Parathyroid adenoma (tissue), 2 donors: ENCODE results near the gene DYNC2LI1.

Experiments used
- H2AFZ ChIP-seq: fragments of 300-600 bp; sonication (generic); one replicate; pipeline ENCODE4 v1.7.0; 2017; ENCODE audit warnings: antibody characterized with exemption, mild to moderate bottlenecking
- H3K27ac ChIP-seq: fragments of 300-600 bp; sonication (generic); one replicate; pipeline ENCODE4 v1.7.0; 2017
- H3K27me3 ChIP-seq: fragments of 300-600 bp; sonication (generic); one replicate; pipeline ENCODE4 v1.7.0; 2017; ENCODE audit warnings: low read length; ENCODE audit not compliant: control insufficient read depth, insufficient read depth
- H3K36me3 ChIP-seq: fragments of 300-600 bp; sonication (generic); one replicate; pipeline ENCODE4 v1.7.0; 2017; ENCODE audit warnings: low read length; ENCODE audit not compliant: control insufficient read depth, insufficient read depth
- H3K4me1 ChIP-seq: fragments of 300-600 bp; sonication (generic); one replicate; pipeline ENCODE4 v1.7.0; 2017; ENCODE audit warnings: control low read depth
- H3K4me2 ChIP-seq: fragments of 300-600 bp; sonication (generic); one replicate; pipeline ENCODE4 v1.7.0; 2017; ENCODE audit warnings: low read length
- H3K4me3 ChIP-seq: fragments of 300-600 bp; sonication (generic); one replicate; pipeline ENCODE4 v1.7.0; 2017; ENCODE audit warnings: low read depth, low read length
- H3K79me2 ChIP-seq: fragments of 300-600 bp; sonication (generic); one replicate; pipeline ENCODE4 v1.7.0; 2017; ENCODE audit warnings: control low read depth
- H3K9ac ChIP-seq: fragments of 300-600 bp; sonication (generic); one replicate; pipeline ENCODE4 v1.7.0; 2017; ENCODE audit warnings: mild to moderate bottlenecking
- H3K9me3 ChIP-seq: fragments of 300-600 bp; sonication (generic); one replicate; pipeline ENCODE4 v1.7.0; 2017; ENCODE audit warnings: low read length; ENCODE audit not compliant: control insufficient read depth
- CTCF ChIP-seq: fragments of 300-600 bp; sonication (generic); IDR thresholded peaks from one replicate; pipeline ENCODE4 v1.7.0; 2017; ENCODE audit warnings: antibody characterized with exemption, mild to moderate bottlenecking
- donor health status: primary hyperparathyroidism.

Gene DYNC2LI1

GRCh38 chr2:43729491-43730174 is 44.2 kb upstream of the DYNC2LI1 start:
- H3K79me2 ChIP-seq, result no peaks in the 10 kb centered on the region
- no peak overlapping the region for H3K27ac ChIP-seq
- H3K4me2 ChIP-seq, result no peak overlapping the region
- no peaks in the 10 kb centered on the region for H3K4me1 ChIP-seq
- no peaks in the 10 kb centered on the region for H3K9me3 ChIP-seq
- H2AFZ ChIP-seq, result no peak overlapping the region
- TF ChIP-seq CTCF, result no peak
- H3K27me3 ChIP-seq, result no peaks in the 10 kb centered on the region
- no peak overlapping the region for H3K4me3 ChIP-seq
- H3K36me3 ChIP-seq, result no peaks in the 10 kb centered on the region
- H3K9ac ChIP-seq, result no peak overlapping the region

DNA sequence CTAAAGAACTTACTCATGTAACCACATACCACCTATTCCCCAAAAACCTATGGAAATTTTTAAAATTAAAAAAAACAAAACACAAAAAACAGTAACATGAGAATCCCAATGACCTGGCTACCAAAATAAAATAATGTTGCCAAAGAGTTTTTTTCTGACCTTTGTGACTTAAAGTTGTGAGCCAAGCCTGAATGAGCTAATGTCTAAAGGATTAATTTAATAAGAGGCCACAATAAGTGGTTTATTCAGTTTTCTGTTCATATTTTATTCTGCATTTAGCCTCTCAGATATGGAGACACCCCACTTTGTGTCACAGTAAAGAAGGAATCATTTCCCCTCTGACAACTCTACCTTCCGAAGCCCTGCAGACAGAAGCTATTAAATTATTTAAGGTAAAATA is 42.6 kb upstream of the DYNC2LI1 start:
- Histone ChIP-seq H3K36me3 (no peaks in the 10 kb centered on the region), H3K4me2 (no peak overlapping the region), H3K9ac (no peak overlapping the region), H3K27ac (no peak overlapping the region), H3K4me3 (no peak overlapping the region), H3K79me2 (no peaks in the 10 kb centered on the region), H3K9me3 (no peaks in the 10 kb centered on the region), H3K4me1 (no peaks in the 10 kb centered on the region), H3K27me3 (no peaks in the 10 kb centered on the region), H2AFZ (no peak overlapping the region)
- no peak for TF ChIP-seq CTCF

- peaks cover 8% of the 10 kb centered on the region for H3K4me1 ChIP-seq
- H3K9ac ChIP-seq, result no peak overlapping the region
- H2AFZ ChIP-seq, result no peak overlapping the region
- H3K4me3 ChIP-seq, result no peak overlapping the region
- H3K27me3 ChIP-seq, result no peaks in the 10 kb centered on the region
- no peaks in the 10 kb centered on the region for H3K9me3 ChIP-seq
- TF ChIP-seq CTCF, result no peak
- no peaks in the 10 kb centered on the region for H3K36me3 ChIP-seq
- no peak overlapping the region for H3K4me2 ChIP-seq
- H3K79me2 ChIP-seq, result no peaks in the 10 kb centered on the region
- H3K27ac ChIP-seq, result no peak overlapping the region
Observed at GRCh38 chr2:43736637-43737036, 37.2 kb upstream of the DYNC2LI1 start.

GRCh38 chr2:43737097-43737854 is 36.6 kb upstream of the DYNC2LI1 start:
- H3K79me2 ChIP-seq, result no peaks in the 10 kb centered on the region
- H3K4me3 ChIP-seq, result no peak overlapping the region
- peaks cover 8% of the 10 kb centered on the region for H3K4me1 ChIP-seq
- no peaks in the 10 kb centered on the region for H3K36me3 ChIP-seq
- no peaks in the 10 kb centered on the region for H3K9me3 ChIP-seq
- no peak overlapping the region for H3K9ac ChIP-seq
- no peak overlapping the region for H2AFZ ChIP-seq
- no peak for TF ChIP-seq CTCF
- H3K27ac ChIP-seq, result no peak overlapping the region
- no peak overlapping the region for H3K4me2 ChIP-seq
- no peaks in the 10 kb centered on the region for H3K27me3 ChIP-seq

GRCh38 chr2:43737855-43738254 is 36.0 kb upstream of the DYNC2LI1 start:
- Histone ChIP-seq H3K4me2 (no peak overlapping the region), H3K9ac (no peak overlapping the region), H3K27me3 (no peaks in the 10 kb centered on the region), H3K4me1 (peaks cover 8% of the 10 kb centered on the region), H3K36me3 (no peaks in the 10 kb centered on the region), H3K79me2 (no peaks in the 10 kb centered on the region), H3K4me3 (no peak overlapping the region), H3K9me3 (no peaks in the 10 kb centered on the region), H3K27ac (no peak overlapping the region), H2AFZ (no peak overlapping the region)
- TF ChIP-seq CTCF, result no peak
